Measurements from ENCODE around the gene CUTA.
A peak's percentile ranks its signal among the peaks of the same experiment; 100 is the strongest.

The CUTA gene

GRCh38 chr6:33427585-33428223, 9.8 kb upstream of the CUTA start:
- H4K20me1 ChIP-seq (ENCODE audit: insufficient read depth, low read length), result no peaks in the 10 kb centered on the region
- H3K27me3 ChIP-seq (ENCODE audit: low read depth, low read length), result no peaks in the 10 kb centered on the region
- H3K36me3 ChIP-seq (replicated peaks; ENCODE audit: low read depth, low read length), result no peaks in the 10 kb centered on the region
- peak overlapping the region; percentile 82 for H3K4me3 ChIP-seq (ENCODE audit: low read length)
- H3K4me2 ChIP-seq (ENCODE audit: low read length), result peak overlapping the region; percentile 92
- H3K9me3 ChIP-seq (ENCODE audit: insufficient read depth, low read length), result no peaks in the 10 kb centered on the region
- H3K4me1 ChIP-seq (ENCODE audit: low read length), result peaks cover 45% of the 10 kb centered on the region
- no peak overlapping the region for H2AFZ ChIP-seq (ENCODE audit: low read depth, low read length)
- H3K79me2 ChIP-seq (ENCODE audit: low read length), result no peaks in the 10 kb centered on the region
- TF ChIP-seq, protein P1, sequence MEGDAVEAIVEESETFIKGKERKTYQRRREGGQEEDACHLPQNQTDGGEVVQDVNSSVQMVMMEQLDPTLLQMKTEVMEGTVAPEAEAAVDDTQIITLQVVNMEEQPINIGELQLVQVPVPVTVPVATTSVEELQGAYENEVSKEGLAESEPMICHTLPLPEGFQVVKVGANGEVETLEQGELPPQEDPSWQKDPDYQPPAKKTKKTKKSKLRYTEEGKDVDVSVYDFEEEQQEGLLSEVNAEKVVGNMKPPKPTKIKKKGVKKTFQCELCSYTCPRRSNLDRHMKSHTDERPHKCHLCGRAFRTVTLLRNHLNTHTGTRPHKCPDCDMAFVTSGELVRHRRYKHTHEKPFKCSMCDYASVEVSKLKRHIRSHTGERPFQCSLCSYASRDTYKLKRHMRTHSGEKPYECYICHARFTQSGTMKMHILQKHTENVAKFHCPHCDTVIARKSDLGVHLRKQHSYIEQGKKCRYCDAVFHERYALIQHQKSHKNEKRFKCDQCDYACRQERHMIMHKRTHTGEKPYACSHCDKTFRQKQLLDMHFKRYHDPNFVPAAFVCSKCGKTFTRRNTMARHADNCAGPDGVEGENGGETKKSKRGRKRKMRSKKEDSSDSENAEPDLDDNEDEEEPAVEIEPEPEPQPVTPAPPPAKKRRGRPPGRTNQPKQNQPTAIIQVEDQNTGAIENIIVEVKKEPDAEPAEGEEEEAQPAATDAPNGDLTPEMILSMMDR (IDR thresholded peaks at IDR 0.05; ENCODE audit: low read depth, low read length), result 0 out of 2 replicates have a peak, but pooled peaks have one; percentile 6
- TF ChIP-seq EZH2phosphoT487 (IDR thresholded peaks at IDR 0.05; ENCODE audit: low read depth), result no peak
- no peak overlapping the region for H3K27ac ChIP-seq (ENCODE audit: low read length)
- H3K9ac ChIP-seq (ENCODE audit: low read length), result peak overlapping the region; percentile 56; the same call in 1 of the 2 replicates

- Histone ChIP-seq H3K79me2 (ENCODE audit: low read length) (no peaks in the 10 kb centered on the region), H3K27me3 (ENCODE audit: low read depth, low read length) (no peaks in the 10 kb centered on the region), H3K27ac (ENCODE audit: low read length) (peak overlapping the region; percentile 74), H3K36me3 (replicated peaks; ENCODE audit: low read depth, low read length) (no peaks in the 10 kb centered on the region), H3K4me1 (ENCODE audit: low read length) (peaks cover 41% of the 10 kb centered on the region), H3K9me3 (ENCODE audit: insufficient read depth, low read length) (no peaks in the 10 kb centered on the region), H3K4me2 (ENCODE audit: low read length) (peak overlapping the region; percentile 94), H3K9ac (ENCODE audit: low read length) (peak overlapping the region; percentile 99; the same call in 1 of the 2 replicates), H4K20me1 (ENCODE audit: insufficient read depth, low read length) (no peaks in the 10 kb centered on the region), H2AFZ (ENCODE audit: low read depth, low read length) (no peak overlapping the region), H3K4me3 (ENCODE audit: low read length) (peak overlapping the region; percentile 100)
- TF ChIP-seq EZH2phosphoT487 (IDR thresholded peaks at IDR 0.05; ENCODE audit: low read depth), result no peak
- TF ChIP-seq, protein P1 (IDR thresholded peaks at IDR 0.05; ENCODE audit: low read depth, low read length), result no peak
Measured at GRCh38 chr6:33426590-33427511, 8.9 kb upstream of the CUTA start.

DNA sequence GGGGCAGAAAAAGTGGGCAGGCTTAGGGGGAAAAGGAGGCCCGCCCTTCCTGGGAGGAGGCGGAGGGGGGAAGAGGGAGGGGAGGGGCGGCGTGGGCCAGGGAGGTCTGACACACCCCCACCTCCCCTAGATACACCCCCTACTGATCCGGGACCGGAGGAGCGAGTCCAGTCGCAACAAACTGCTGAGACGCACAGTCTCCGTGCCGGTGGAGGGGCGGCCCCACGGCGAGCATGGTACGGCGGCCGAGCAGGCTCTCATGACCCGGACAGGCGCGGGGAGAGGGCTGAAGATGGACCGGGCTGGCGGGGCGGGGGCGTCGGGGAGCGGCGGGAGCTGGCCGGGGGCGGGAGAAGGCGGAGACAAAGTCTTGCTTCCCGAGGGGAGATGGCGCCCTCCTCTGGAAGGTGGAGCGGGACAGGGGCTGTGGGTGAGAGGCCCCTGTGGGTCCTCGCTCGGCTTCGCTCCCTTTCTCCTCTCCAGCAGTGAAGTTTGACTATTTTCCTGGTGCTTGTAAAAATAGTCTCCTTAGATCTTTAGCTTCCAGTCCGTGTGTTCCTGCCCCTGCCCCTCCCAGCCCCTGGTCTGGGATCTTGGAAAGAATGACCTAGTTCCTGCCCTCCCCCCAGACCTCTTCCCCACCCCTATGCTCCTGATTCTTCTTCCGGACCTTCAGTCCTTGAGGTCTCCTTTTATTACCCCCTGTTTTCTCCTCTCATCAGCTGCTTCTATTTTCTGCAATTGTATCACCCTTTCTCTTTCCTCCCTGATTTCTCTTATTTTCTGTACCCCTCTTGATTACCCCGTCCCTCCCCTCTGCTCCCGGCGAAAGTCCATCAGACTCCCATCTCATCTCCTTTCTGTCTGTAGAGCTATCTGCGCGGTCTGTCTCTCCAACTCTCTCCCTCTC, 8.0 kb upstream of the CUTA start:
- no peaks in the 10 kb centered on the region for H3K36me3 ChIP-seq (replicated peaks; ENCODE audit: low read depth, low read length)
- TF ChIP-seq, protein P1 (IDR thresholded peaks at IDR 0.05; ENCODE audit: low read depth, low read length), result peak; percentile 44
- no peak for TF ChIP-seq EZH2phosphoT487 (IDR thresholded peaks at IDR 0.05; ENCODE audit: low read depth)
- peak overlapping the region; percentile 74 for H3K27ac ChIP-seq (ENCODE audit: low read length)
- H3K9me3 ChIP-seq (ENCODE audit: insufficient read depth, low read length), result no peaks in the 10 kb centered on the region
- H3K9ac ChIP-seq (ENCODE audit: low read length), result peak overlapping the region; percentile 99
- no peaks in the 10 kb centered on the region for H4K20me1 ChIP-seq (ENCODE audit: insufficient read depth, low read length)
- H3K4me2 ChIP-seq (ENCODE audit: low read length), result peak overlapping the region; percentile 94
- peaks cover 32% of the 10 kb centered on the region for H3K4me1 ChIP-seq (ENCODE audit: low read length)
- no peaks in the 10 kb centered on the region for H3K79me2 ChIP-seq (ENCODE audit: low read length)
- H2AFZ ChIP-seq (ENCODE audit: low read depth, low read length), result peak overlapping the region; percentile 83; the same call in 1 of the 2 replicates
- peak overlapping the region; percentile 100 for H3K4me3 ChIP-seq (ENCODE audit: low read length)
- 0 out of 2 replicates have a peak, but pooled peaks cover 2% of the 10 kb centered on the region for H3K27me3 ChIP-seq (ENCODE audit: low read depth, low read length)
